Panc1 (cell line): ENCODE data around the gene KHSRP. TPM values are rescaled to one million over a fixed set of nuclear protein-coding genes. Genes with fewer than 3 reads are reported as not detected.

Experiments used
- ATAC-seq: fragments of 200-7000 bp; cut with Tn5 transposase; 2 replicates; pipeline ENCODE4 v1.9.1; 2020; ENCODE audit warnings: mild to moderate bottlenecking, moderate library complexity
- BruUV-seq: library from RNA; stranded (reverse); fragments of 400-500 nt; replicated peaks from 2 replicates; lab custom pipeline; 2021; lab: Mats Ljungman, UMichigan
- CTCF ChIA-PET: fragments of 300-600 bp; sonication (Branson Sonifier 250); formaldehyde crosslinking; loops from one replicate; lab custom pipeline; 2022; ENCODE audit warnings: antibody characterized with exemption; lab: Charles Lee
- POLR2A ChIA-PET: fragments of 300-600 bp; sonication (Branson Sonifier 250); formaldehyde crosslinking; loops from one replicate; lab custom pipeline; 2022; ENCODE audit warnings: antibody characterized with exemption; lab: Charles Lee
- DNase-seq: peaks from one replicate; pipeline ENCODE4 v3.0.0-alpha.2; 2010; ENCODE audit warnings: low read depth, low spot score
- H3K27ac ChIP-seq: 2 replicates; pipeline ENCODE4 v1.5.1; 2011; ENCODE audit warnings: mild to moderate bottlenecking, low read length, inconsistent platforms
- H3K27me3 ChIP-seq: fragments of 200-500 bp; sonication (Bioruptor generic); 2 replicates; pipeline ENCODE4 v1.6.0; 2014; ENCODE audit warnings: low read length, inconsistent platforms; ENCODE audit not compliant: control insufficient read depth, insufficient read depth
- H3K36me3 ChIP-seq: fragments of 200-500 bp; sonication (Bioruptor generic); 2 replicates; pipeline ENCODE4 v1.5.1; 2014; ENCODE audit warnings: inconsistent platforms, mild to moderate bottlenecking, low read length, moderate library complexity; ENCODE audit not compliant: control insufficient read depth, insufficient read depth
- H3K4me1 ChIP-seq: 2 replicates; pipeline ENCODE4 v1.5.1; 2011; ENCODE audit warnings: inconsistent platforms, mild to moderate bottlenecking, low read length, moderate library complexity; ENCODE audit not compliant: control insufficient read depth, insufficient read depth
- H3K4me3 ChIP-seq, 2 experiments: 2 replicates each; pipeline ENCODE4 v1.5.1; 2011 to 2012; ENCODE audit warnings: low read depth in 2 of 2, low read length in 2 of 2, mild to moderate bottlenecking in 2 of 2, inconsistent platforms in 1 of 2, moderate library complexity in 1 of 2
- H3K9me3 ChIP-seq: fragments of 200-500 bp; sonication (Bioruptor generic); 2 replicates; pipeline ENCODE4 v1.5.1; 2014; ENCODE audit warnings: low read depth, mild to moderate bottlenecking, inconsistent platforms, low read length, moderate library complexity; ENCODE audit not compliant: control insufficient read depth, insufficient read depth
- SIN3A ChIP-seq: IDR thresholded peaks from 2 replicates; pipeline ENCODE4 v1.6.1; 2012; ENCODE audit warnings: low read depth, mild to moderate bottlenecking, low read length, moderate library complexity, borderline replicate concordance; ENCODE audit not compliant: insufficient read depth
- in situ Hi-C: cut with HindIII; loops from 2 replicates; pipeline ENCODE4 v1.10.0; 2016; ENCODE audit warnings: low sequenced_read_pairs, low pct_unique_long_range_greater_than_20kb
- intact Hi-C: fragments of 100-400 bp; cut with micrococcal nuclease; formaldehyde crosslinking; loops from one replicate; pipeline ENCODE4 v1.10.0; 2022; ENCODE audit not compliant: unreplicated experiment
- total RNA-seq: library from RNA; stranded (reverse); gene quantifications from one replicate; pipeline ENCODE4 v1.2.1, GENCODE V29; 2021; ENCODE audit not compliant: unreplicated experiment
- TF ChIP-seq, protein P1 (sequence below): fragments of 450-650 bp; IDR thresholded peaks from 2 replicates; pipeline ENCODE4 v1.5.1; 2017; ENCODE audit warnings: mild to moderate bottlenecking
- TF ChIP-seq, protein P2 (sequence below), 2 experiments: IDR thresholded peaks; 2 replicates each; pipeline ENCODE4 v1.6.1; 2011 to 2012; ENCODE audit warnings: low read depth in 2 of 2, control low read depth in 1 of 2, low read length in 1 of 2, mild to moderate bottlenecking in 1 of 2, moderate library complexity in 1 of 2; ENCODE audit not compliant: insufficient read depth in 1 of 2

KHSRP gene
- total RNA-seq, 1 experiment from 2014 or later, result 333 TPM

DNA sequence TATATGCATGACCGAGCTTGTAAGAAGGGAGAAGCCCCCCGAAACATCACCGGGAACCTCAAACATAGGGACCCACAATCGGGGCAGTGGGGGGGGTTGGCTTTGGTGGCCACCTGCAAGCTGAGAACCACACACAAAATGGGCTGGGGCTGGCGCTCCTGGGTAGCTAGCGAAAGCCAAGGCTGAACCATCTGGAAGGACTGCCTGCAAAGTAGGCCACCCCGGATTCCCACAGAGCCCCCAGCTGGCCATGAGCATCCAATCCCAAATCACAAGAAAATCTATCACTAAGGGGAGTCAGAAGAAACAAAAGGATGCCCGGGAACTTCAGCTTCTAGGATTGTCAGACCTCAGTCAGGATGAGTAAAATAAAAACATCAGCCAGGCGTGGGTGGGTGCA, 46.1 kb downstream of the KHSRP start:
- TF ChIP-seq, protein P1, sequence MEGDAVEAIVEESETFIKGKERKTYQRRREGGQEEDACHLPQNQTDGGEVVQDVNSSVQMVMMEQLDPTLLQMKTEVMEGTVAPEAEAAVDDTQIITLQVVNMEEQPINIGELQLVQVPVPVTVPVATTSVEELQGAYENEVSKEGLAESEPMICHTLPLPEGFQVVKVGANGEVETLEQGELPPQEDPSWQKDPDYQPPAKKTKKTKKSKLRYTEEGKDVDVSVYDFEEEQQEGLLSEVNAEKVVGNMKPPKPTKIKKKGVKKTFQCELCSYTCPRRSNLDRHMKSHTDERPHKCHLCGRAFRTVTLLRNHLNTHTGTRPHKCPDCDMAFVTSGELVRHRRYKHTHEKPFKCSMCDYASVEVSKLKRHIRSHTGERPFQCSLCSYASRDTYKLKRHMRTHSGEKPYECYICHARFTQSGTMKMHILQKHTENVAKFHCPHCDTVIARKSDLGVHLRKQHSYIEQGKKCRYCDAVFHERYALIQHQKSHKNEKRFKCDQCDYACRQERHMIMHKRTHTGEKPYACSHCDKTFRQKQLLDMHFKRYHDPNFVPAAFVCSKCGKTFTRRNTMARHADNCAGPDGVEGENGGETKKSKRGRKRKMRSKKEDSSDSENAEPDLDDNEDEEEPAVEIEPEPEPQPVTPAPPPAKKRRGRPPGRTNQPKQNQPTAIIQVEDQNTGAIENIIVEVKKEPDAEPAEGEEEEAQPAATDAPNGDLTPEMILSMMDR, result no peak
- no peak for TF ChIP-seq SIN3A
- Histone ChIP-seq H3K27me3 (no peaks in the 10 kb centered on the region), H3K36me3 (no peaks in the 10 kb centered on the region), H3K9me3 (no peaks in the 10 kb centered on the region), H3K4me3 (no peak overlapping the region), H3K4me1 (peaks cover 2% of the 10 kb centered on the region), H3K27ac (no peak overlapping the region)
- POLR2A ChIA-PET, result interaction anchor here (0.6 to 0.7 kb wide), 2 partner anchors 45 to 110 kb away, joined by 3 read pairs; no protein-coding TSS in a partner anchor
- no TSS peak for BruUV-seq
- CTCF ChIA-PET, result no interaction called here
- in situ Hi-C loops (no loop called here), intact Hi-C loops (no loop called here)
- no peak for DNase-seq
- ATAC-seq, result no peak

GRCh38 chr19:6378041-6378440, 46.6 kb downstream of the KHSRP start:
- BruUV-seq, result no TSS peak
- DNase-seq (no peak), ATAC-seq (no peak)
- TF ChIP-seq, protein P2, sequence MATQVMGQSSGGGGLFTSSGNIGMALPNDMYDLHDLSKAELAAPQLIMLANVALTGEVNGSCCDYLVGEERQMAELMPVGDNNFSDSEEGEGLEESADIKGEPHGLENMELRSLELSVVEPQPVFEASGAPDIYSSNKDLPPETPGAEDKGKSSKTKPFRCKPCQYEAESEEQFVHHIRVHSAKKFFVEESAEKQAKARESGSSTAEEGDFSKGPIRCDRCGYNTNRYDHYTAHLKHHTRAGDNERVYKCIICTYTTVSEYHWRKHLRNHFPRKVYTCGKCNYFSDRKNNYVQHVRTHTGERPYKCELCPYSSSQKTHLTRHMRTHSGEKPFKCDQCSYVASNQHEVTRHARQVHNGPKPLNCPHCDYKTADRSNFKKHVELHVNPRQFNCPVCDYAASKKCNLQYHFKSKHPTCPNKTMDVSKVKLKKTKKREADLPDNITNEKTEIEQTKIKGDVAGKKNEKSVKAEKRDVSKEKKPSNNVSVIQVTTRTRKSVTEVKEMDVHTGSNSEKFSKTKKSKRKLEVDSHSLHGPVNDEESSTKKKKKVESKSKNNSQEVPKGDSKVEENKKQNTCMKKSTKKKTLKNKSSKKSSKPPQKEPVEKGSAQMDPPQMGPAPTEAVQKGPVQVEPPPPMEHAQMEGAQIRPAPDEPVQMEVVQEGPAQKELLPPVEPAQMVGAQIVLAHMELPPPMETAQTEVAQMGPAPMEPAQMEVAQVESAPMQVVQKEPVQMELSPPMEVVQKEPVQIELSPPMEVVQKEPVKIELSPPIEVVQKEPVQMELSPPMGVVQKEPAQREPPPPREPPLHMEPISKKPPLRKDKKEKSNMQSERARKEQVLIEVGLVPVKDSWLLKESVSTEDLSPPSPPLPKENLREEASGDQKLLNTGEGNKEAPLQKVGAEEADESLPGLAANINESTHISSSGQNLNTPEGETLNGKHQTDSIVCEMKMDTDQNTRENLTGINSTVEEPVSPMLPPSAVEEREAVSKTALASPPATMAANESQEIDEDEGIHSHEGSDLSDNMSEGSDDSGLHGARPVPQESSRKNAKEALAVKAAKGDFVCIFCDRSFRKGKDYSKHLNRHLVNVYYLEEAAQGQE (IDR thresholded peaks at IDR 0.05; ENCODE audit: insufficient read depth in 1 of 2, low read depth in 2 of 2, low read length in 1 of 2), result no peak
- TF ChIP-seq, protein P1, result no peak
- no peaks in the 10 kb centered on the region for H3K36me3 ChIP-seq
- POLR2A ChIA-PET, result no interaction called here
- no peak overlapping the region for H3K27ac ChIP-seq
- no peak overlapping the region for H3K4me3 ChIP-seq
- CTCF ChIA-PET, result no interaction called here
- intact Hi-C loops, result no loop called here
- H3K4me1 ChIP-seq, result peaks cover 2% of the 10 kb centered on the region
- in situ Hi-C loops, result no loop called here
- no peaks in the 10 kb centered on the region for H3K9me3 ChIP-seq
- H3K27me3 ChIP-seq, result no peaks in the 10 kb centered on the region
